Measurements from ENCODE around the gene ADAMTS10. TPM values are rescaled to one million over a fixed set of nuclear protein-coding genes. Genes with fewer than 3 reads are reported as not detected.
A peak's percentile ranks its signal among the peaks of the same experiment; 100 is the strongest.

ADAMTS10 gene
- total and polyA plus RNA-seq, 4 donors = 1.2 to 10.1 (median 3.6) TPM

DNA sequence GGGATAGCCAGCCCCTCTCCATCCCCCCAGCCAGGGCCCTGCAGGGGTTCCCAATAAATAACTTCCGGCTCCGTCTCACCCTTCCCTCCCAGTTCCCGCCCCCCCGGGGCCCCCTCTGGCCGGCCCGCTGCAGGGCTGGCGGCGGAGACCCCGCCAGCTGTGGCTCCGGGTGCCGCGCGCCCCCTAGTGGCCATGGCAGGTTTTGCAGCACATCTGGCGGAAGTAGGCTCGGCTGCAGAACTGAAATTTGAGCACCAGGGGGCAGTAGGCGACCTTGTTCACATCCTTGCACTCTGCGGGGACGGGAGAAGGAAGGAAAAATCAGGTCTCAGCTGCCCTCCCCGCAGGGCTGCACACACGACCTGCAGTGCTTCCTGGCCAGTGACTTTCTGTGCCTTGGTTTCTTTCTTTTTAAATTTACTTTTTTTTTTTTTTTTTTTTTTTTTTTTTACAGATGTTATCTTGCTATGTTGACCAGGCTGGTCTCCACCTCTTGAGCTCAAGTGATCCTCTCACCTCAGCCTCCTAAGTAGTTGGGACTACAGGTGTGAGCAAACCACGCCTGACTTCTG, 29.7 kb downstream of the ADAMTS10 start:
- peaks cover 0 to 6% (median 2%) of the 10 kb centered on the region in 4 donors for H3K4me1 ChIP-seq (ENCODE audit: control insufficient read depth in 4 of 4, insufficient read depth in 4 of 4, low read length in 3 of 4)
- no peak overlapping the region for H3K4me3 ChIP-seq (ENCODE audit: low read depth in 1 of 3, low read length in 3 of 3)
- H3K27me3 ChIP-seq (ENCODE audit: control insufficient read depth in 4 of 4, insufficient read depth in 4 of 4, low read length in 3 of 4) = no peaks in the 10 kb centered on the region
- DNase-seq (ENCODE audit: low spot score) = peak; percentile 91
- no peak overlapping the region for H3K9ac ChIP-seq (ENCODE audit: low read depth in 1 of 2, low read length in 2 of 2)
- no peak overlapping the region for H3K27ac ChIP-seq (ENCODE audit: low read depth in 1 of 2, low read length in 2 of 2)
- peaks cover 0 to 2% (median under 1%) of the 10 kb centered on the region in 4 donors for H3K36me3 ChIP-seq (ENCODE audit: control insufficient read depth in 4 of 4, insufficient read depth in 3 of 4, low read depth in 1 of 4, low read length in 3 of 4)
- no peaks in the 10 kb centered on the region for H3K9me3 ChIP-seq (ENCODE audit: control insufficient read depth in 4 of 4, low read length in 3 of 4)
- 4% methylated on average over 21 of the region's 21 CpGs for WGBS
- TF ChIP-seq, protein P1, sequence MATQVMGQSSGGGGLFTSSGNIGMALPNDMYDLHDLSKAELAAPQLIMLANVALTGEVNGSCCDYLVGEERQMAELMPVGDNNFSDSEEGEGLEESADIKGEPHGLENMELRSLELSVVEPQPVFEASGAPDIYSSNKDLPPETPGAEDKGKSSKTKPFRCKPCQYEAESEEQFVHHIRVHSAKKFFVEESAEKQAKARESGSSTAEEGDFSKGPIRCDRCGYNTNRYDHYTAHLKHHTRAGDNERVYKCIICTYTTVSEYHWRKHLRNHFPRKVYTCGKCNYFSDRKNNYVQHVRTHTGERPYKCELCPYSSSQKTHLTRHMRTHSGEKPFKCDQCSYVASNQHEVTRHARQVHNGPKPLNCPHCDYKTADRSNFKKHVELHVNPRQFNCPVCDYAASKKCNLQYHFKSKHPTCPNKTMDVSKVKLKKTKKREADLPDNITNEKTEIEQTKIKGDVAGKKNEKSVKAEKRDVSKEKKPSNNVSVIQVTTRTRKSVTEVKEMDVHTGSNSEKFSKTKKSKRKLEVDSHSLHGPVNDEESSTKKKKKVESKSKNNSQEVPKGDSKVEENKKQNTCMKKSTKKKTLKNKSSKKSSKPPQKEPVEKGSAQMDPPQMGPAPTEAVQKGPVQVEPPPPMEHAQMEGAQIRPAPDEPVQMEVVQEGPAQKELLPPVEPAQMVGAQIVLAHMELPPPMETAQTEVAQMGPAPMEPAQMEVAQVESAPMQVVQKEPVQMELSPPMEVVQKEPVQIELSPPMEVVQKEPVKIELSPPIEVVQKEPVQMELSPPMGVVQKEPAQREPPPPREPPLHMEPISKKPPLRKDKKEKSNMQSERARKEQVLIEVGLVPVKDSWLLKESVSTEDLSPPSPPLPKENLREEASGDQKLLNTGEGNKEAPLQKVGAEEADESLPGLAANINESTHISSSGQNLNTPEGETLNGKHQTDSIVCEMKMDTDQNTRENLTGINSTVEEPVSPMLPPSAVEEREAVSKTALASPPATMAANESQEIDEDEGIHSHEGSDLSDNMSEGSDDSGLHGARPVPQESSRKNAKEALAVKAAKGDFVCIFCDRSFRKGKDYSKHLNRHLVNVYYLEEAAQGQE (IDR thresholded peaks at IDR 0.05) = no peak
- TF ChIP-seq FOXA2 (IDR thresholded peaks at IDR 0.05) = no peak
- TF ChIP-seq RXRA (IDR thresholded peaks at IDR 0.05) = no peak
- peak in 1 of 2 donors; percentile 14 for TF ChIP-seq GABPA (IDR thresholded peaks at IDR 0.05 in 1 of 2, conservative IDR thresholded peaks at IDR 0.05 in 1 of 2)
- TF ChIP-seq CTCF (IDR thresholded peaks at IDR 0.05; ENCODE audit: low read depth, low read length, missing input control) = peak; percentile 100
- TF ChIP-seq RAD21 (IDR thresholded peaks at IDR 0.05) = peak; percentile 84 to 93
- peak in 1 of 2 donors; percentile 7 for TF ChIP-seq HNF4A (conservative IDR thresholded peaks at IDR 0.05)

GRCh38 chr19:8578642-8579265, 31.8 kb downstream of the ADAMTS10 start:
- peaks cover 0 to 6% (median 2%) of the 10 kb centered on the region in 4 donors for H3K4me1 ChIP-seq (ENCODE audit: control insufficient read depth in 4 of 4, insufficient read depth in 4 of 4, low read length in 3 of 4)
- no peaks in the 10 kb centered on the region for H3K36me3 ChIP-seq (ENCODE audit: control insufficient read depth in 4 of 4, insufficient read depth in 3 of 4, low read depth in 1 of 4, low read length in 3 of 4)
- no peak overlapping the region for H3K4me3 ChIP-seq (ENCODE audit: low read depth in 1 of 3, low read length in 3 of 3)
- no peak overlapping the region for H3K27ac ChIP-seq (ENCODE audit: low read depth in 1 of 2, low read length in 2 of 2)
- H3K9me3 ChIP-seq (ENCODE audit: control insufficient read depth in 4 of 4, low read length in 3 of 4) = no peaks in the 10 kb centered on the region
- no peaks in the 10 kb centered on the region for H3K27me3 ChIP-seq (ENCODE audit: control insufficient read depth in 4 of 4, insufficient read depth in 4 of 4, low read length in 3 of 4)
- DNase-seq (ENCODE audit: low spot score) = peak; percentile 84
- peak; percentile 87 for TF ChIP-seq CTCF (IDR thresholded peaks at IDR 0.05; ENCODE audit: low read depth, low read length, missing input control)
- no peak for TF ChIP-seq FOXA1 (IDR thresholded peaks at IDR 0.05)
- TF ChIP-seq RAD21 (IDR thresholded peaks at IDR 0.05) = peak; percentile 60 to 76
- 23% methylated on average over 17 of the region's 17 CpGs for WGBS
- H3K9ac ChIP-seq (ENCODE audit: low read depth in 1 of 2, low read length in 2 of 2) = no peak overlapping the region

Data from liver (tissue), 9 donors.